ELF-1 (cell line): Measurements from ENCODE around the gene GP5.

Experiments used
- DNase-seq: peaks from one replicate; pipeline ENCODE4 v3.0.0-alpha.2; 2016; ENCODE audit warnings: low read depth, low spot score

GP5 gene

GRCh38 chr3:194397757-194398312 is 1.2 kb downstream of the GP5 start:
- DNase-seq, result peak; percentile 61

- peak; percentile 65 for DNase-seq
Observed at GRCh38 chr3:194396859-194397756, 2.0 kb downstream of the GP5 start.

- DNase-seq, result no peak
Observed at GRCh38 chr3:194396539-194396858, 2.6 kb downstream of the GP5 start.

GRCh38 chr3:194395778-194396538 is 3.1 kb downstream of the GP5 start:
- peak; percentile 71 for DNase-seq

GRCh38 chr3:194395212-194395611 is 3.9 kb downstream of the GP5 start:
- DNase-seq, result no peak

GRCh38 chr3:194392576-194392975 is 6.5 kb downstream of the GP5 start:
- DNase-seq, result no peak

- no peak for DNase-seq
Observed at GRCh38 chr3:194390835-194391234, 8.2 kb downstream of the GP5 start.

- no peak for DNase-seq
Observed at GRCh38 chr3:194389269-194389668, 9.8 kb downstream of the GP5 start.

GRCh38 chr3:194387926-194388418 is 11.1 kb downstream of the GP5 start:
- DNase-seq, result no peak

GRCh38 chr3:194387276-194387675 is 11.8 kb downstream of the GP5 start:
- no peak for DNase-seq

- DNase-seq, result no peak
Observed at GRCh38 chr3:194386648-194387047, 12.4 kb downstream of the GP5 start.

GRCh38 chr3:194386066-194386465 is 13.0 kb downstream of the GP5 start:
- DNase-seq, result peak; percentile 79

- DNase-seq, result no peak
Observed at GRCh38 chr3:194384569-194385001, 14.5 kb downstream of the GP5 start.

GRCh38 chr3:194384156-194384555 is 14.9 kb downstream of the GP5 start:
- no peak for DNase-seq

GRCh38 chr3:194383276-194383940 is 15.7 kb downstream of the GP5 start:
- peak; percentile 34 for DNase-seq

GRCh38 chr3:194382892-194383223 is 16.2 kb downstream of the GP5 start:
- DNase-seq, result no peak

- no peak for DNase-seq
Observed at GRCh38 chr3:194382196-194382891, 16.7 kb downstream of the GP5 start.

- DNase-seq, result peak; percentile 73
Observed at GRCh38 chr3:194381460-194381875, 17.6 kb downstream of the GP5 start.

GRCh38 chr3:194380326-194380725 is 18.7 kb downstream of the GP5 start:
- no peak for DNase-seq

GRCh38 chr3:194379651-194380050 is 19.4 kb downstream of the GP5 start:
- DNase-seq, result no peak

- DNase-seq, result no peak
Observed at GRCh38 chr3:194379231-194379630, 19.8 kb downstream of the GP5 start.
